SJCRH30 (cell line): ENCODE results near the gene SLC26A4. TPM values are rescaled to one million over a fixed set of nuclear protein-coding genes. Genes with fewer than 3 reads are reported as not detected.
A peak's percentile ranks its signal among the peaks of the same experiment; 100 is the strongest.

Experiments
- DNase-seq, 2 experiments: peaks; one replicate each; pipeline ENCODE4 v3.0.0-alpha.2; 2015 to 2020
- H3K27ac ChIP-seq: fragments of 250-450 bp; sonication (Bioruptor Pico); 2 replicates; pipeline ENCODE4 v1.5.1; 2020; ENCODE audit warnings: mild to moderate bottlenecking, moderate library complexity
- H3K27me3 ChIP-seq: fragments of 250-450 bp; sonication (Bioruptor Pico); 2 replicates; pipeline ENCODE4 v1.5.1; 2020; ENCODE audit warnings: mild to moderate bottlenecking, moderate library complexity
- H3K36me3 ChIP-seq: fragments of 250-450 bp; sonication (Bioruptor Pico); 2 replicates; pipeline ENCODE4 v1.5.1; 2020; ENCODE audit warnings: mild to moderate bottlenecking, moderate library complexity
- H3K4me1 ChIP-seq: fragments of 250-450 bp; sonication (Bioruptor Pico); 2 replicates; pipeline ENCODE4 v1.5.1; 2020; ENCODE audit warnings: mild to moderate bottlenecking, moderate library complexity
- H3K4me3 ChIP-seq: fragments of 250-450 bp; sonication (Bioruptor Pico); 2 replicates; pipeline ENCODE4 v1.5.1; 2020; ENCODE audit warnings: mild to moderate bottlenecking, moderate library complexity
- H3K9me3 ChIP-seq: fragments of 250-450 bp; sonication (Bioruptor Pico); replicated peaks from 2 replicates; pipeline ENCODE4 v1.5.1; 2020; ENCODE audit warnings: mild to moderate bottlenecking, moderate library complexity
- total RNA-seq: library from RNA; depleted of rRNA; stranded (reverse); fragments of >200 nt; shearing (Covaris generic); gene quantifications from 2 replicates; pipeline ENCODE4 v1.2.3, GENCODE V29; 2014

Gene SLC26A4
- total RNA-seq, 1 experiment from 2014 or later: 3.9 TPM

- H3K27ac ChIP-seq: no peak overlapping the region
- H3K9me3 ChIP-seq: no peaks in the 10 kb centered on the region; the same call in none of the 2 replicates
- H3K4me3 ChIP-seq: no peak overlapping the region
- H3K4me1 ChIP-seq: no peaks in the 10 kb centered on the region
- no peaks in the 10 kb centered on the region for H3K36me3 ChIP-seq
- DNase-seq: no peak
- no peaks in the 10 kb centered on the region for H3K27me3 ChIP-seq
These were observed 19.0 kb upstream of the SLC26A4 start for GRCh38 chr7:107641676-107642075.

DNA sequence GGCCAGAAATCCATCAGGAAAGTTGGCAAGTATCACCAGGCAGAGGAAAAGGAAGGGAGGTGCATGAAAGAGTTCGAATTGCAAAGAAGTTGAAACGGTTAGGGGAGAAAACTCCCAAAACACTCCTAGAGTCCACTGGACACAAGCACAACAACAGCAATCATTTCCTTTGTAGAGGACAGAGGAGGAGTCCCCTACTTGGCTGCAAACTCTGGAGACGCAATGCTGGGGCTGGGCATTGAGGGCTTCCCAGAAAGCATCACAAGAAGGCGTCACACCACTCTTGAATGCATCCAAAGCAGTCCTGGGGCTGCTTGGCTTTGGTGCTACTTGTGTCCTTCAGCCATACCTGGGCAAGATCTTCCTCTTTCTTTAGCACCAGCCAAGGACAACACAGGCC is 18.1 kb upstream of the SLC26A4 start:
- Histone ChIP-seq H3K27ac (no peak overlapping the region), H3K4me1 (no peaks in the 10 kb centered on the region), H3K4me3 (no peak overlapping the region), H3K9me3 (no peaks in the 10 kb centered on the region; the same call in none of the 2 replicates), H3K36me3 (no peaks in the 10 kb centered on the region), H3K27me3 (no peaks in the 10 kb centered on the region)
- no peak for DNase-seq

GRCh38 chr7:107643407-107643806 is 17.2 kb upstream of the SLC26A4 start:
- H3K4me1 ChIP-seq: no peaks in the 10 kb centered on the region
- no peak overlapping the region for H3K4me3 ChIP-seq
- H3K27me3 ChIP-seq: no peaks in the 10 kb centered on the region
- peaks cover 4% of the 10 kb centered on the region for H3K9me3 ChIP-seq
- no peaks in the 10 kb centered on the region for H3K36me3 ChIP-seq
- no peak overlapping the region for H3K27ac ChIP-seq
- DNase-seq: peak in 1 of 2 experiments; percentile 17

DNA sequence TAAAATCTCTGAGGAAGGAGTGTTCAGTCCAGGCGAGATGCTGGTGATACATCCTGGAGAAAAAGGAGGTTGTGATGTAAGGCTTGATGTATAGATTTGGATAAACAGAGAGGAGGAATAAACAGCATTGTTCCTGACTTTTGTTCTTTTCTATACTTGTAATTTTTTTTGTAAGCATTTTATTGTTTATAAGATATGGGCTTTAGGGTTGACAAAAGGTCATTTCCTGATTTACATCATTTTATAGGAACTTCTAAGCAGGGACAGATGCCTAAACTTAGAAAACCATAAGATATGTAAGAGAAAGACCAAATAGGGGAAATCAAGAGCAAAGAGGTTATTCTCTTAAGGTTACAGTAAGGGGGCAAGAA is 16.7 kb upstream of the SLC26A4 start:
- no peak for DNase-seq

GRCh38 chr7:107644309-107644974 is 16.2 kb upstream of the SLC26A4 start:
- H3K4me1 ChIP-seq: no peaks in the 10 kb centered on the region
- H3K27me3 ChIP-seq: no peaks in the 10 kb centered on the region
- no peak overlapping the region for H3K27ac ChIP-seq
- no peak overlapping the region for H3K4me3 ChIP-seq
- H3K36me3 ChIP-seq: no peaks in the 10 kb centered on the region
- peaks cover 4% of the 10 kb centered on the region for H3K9me3 ChIP-seq
- no peak for DNase-seq

More for the DNA sequence above, 16.7 kb upstream of the SLC26A4 start:
- no peak overlapping the region for H3K27ac ChIP-seq
- H3K27me3 ChIP-seq: no peaks in the 10 kb centered on the region
- no peak overlapping the region for H3K4me3 ChIP-seq
- peaks cover 4% of the 10 kb centered on the region for H3K9me3 ChIP-seq
- no peaks in the 10 kb centered on the region for H3K36me3 ChIP-seq
- no peaks in the 10 kb centered on the region for H3K4me1 ChIP-seq

- no peak overlapping the region for H3K4me3 ChIP-seq
- H3K9me3 ChIP-seq: 0 out of 2 replicates have a peak, but pooled peaks cover 3% of the 10 kb centered on the region
- H3K27ac ChIP-seq: no peak overlapping the region
- H3K4me1 ChIP-seq: no peaks in the 10 kb centered on the region
- no peak for DNase-seq
- no peaks in the 10 kb centered on the region for H3K36me3 ChIP-seq
- H3K27me3 ChIP-seq: no peaks in the 10 kb centered on the region
These were observed 8.0 kb upstream of the SLC26A4 start for GRCh38 chr7:107652642-107653041.

DNA sequence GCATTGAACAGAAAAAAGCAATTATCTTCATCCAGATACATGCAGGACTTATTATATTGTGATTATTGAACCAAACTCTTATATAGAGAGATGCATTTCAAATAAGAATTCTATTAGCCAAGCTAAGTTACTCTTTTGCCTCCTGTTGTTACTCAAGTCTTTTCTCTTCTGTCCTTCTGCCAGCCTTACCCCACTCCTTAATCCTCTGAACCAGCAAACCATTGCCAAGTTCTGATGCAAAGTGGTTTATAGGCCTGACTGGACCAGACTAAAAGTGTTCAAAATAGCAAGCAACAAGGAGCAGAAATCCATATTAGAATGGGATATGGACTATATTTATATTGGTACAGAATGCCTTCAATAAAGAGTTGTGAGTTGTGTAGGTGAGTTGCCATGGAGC is 2.2 kb upstream of the SLC26A4 start:
- H3K36me3 ChIP-seq: no peaks in the 10 kb centered on the region
- H3K27ac ChIP-seq: no peak overlapping the region
- H3K9me3 ChIP-seq: no peaks in the 10 kb centered on the region
- no peak for DNase-seq
- no peak overlapping the region for H3K4me3 ChIP-seq
- no peaks in the 10 kb centered on the region for H3K27me3 ChIP-seq
- no peaks in the 10 kb centered on the region for H3K4me1 ChIP-seq

DNA sequence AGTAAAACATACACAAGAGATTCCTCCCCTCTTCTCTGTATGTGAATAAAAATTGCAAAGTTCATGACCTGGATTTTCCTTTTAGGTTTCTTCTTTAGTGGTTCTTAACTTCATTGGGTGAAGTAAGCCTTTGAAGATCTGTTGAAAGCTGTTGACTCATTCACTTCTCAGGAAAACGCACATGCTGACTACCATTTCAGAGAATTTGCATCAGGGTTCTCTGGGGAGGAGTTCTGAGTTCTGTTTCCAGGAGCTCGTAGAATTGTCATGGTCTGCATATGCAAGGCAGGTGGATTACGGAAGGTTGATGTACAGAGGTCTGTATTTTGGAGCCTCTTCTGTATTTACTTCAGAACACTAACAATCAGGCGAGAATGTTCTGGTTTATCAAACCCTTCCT is 962 bp upstream of the SLC26A4 start:
- no peaks in the 10 kb centered on the region for H3K36me3 ChIP-seq
- no peaks in the 10 kb centered on the region for H3K27me3 ChIP-seq
- no peak for DNase-seq
- H3K27ac ChIP-seq: no peak overlapping the region
- no peaks in the 10 kb centered on the region for H3K4me1 ChIP-seq
- no peaks in the 10 kb centered on the region for H3K9me3 ChIP-seq
- H3K4me3 ChIP-seq: no peak overlapping the region

DNA sequence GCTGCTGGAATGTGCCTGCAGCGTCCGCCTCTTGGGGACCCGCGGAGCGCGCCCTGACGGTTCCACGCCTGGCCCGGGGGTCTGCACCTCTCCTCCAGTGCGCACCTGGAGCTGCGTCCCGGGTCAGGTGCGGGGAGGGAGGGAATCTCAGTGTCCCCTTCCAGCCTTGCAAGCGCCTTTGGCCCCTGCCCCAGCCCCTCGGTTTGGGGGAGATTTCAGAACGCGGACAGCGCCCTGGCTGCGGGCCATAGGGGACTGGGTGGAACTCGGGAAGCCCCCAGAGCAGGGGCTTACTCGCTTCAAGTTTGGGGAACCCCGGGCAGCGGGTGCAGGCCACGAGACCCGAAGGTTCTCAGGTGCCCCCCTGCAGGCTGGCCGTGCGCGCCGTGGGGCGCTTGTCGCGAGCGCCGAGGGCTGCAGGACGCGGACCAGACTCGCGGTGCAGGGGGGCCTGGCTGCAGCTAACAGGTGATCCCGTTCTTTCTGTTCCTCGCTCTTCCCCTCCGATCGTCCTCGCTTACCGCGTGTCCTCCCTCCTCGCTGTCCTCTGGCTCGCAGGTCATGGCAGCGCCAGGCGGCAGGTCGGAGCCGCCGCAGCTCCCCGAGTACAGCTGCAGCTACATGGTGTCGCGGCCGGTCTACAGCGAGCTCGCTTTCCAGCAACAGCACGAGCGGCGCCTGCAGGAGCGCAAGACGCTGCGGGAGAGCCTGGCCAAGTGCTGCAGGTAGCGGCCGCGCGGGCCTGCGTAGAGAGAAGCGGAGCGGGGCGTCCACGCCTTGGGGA is 645 bp downstream of the SLC26A4 start:
- Histone ChIP-seq H3K27ac (no peak overlapping the region), H3K9me3 (no peaks in the 10 kb centered on the region), H3K4me1 (no peaks in the 10 kb centered on the region), H3K36me3 (no peaks in the 10 kb centered on the region), H3K27me3 (no peaks in the 10 kb centered on the region), H3K4me3 (peak overlapping the region; percentile 30)
- peak; percentile 14 to 28 for DNase-seq

DNA sequence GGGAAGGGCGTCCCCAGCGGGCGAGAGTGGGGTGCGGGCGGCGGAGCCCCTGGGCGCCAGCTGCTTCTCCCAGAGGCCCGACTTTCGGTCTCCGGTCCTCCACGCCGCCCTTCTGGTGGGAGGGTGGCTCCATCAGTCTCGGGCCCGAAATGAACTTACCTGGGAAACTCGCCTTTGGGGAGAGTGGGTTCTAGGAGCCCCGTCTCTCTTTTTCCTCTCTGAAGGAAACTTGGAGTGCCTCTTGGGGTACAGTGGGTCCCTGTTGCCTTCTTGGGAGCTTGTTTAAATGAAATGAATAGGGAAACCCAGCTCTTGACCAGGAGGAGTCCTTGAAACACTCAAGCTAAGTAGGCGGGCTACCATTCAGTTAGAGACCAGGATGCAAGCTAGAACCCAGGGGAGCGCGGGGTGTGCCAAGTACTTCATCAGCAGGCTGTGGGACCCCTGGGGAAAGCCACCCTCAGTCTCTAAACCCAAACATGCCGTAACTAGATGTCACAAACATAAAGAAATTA is 1.3 kb downstream of the SLC26A4 start:
- Histone ChIP-seq H3K36me3 (no peaks in the 10 kb centered on the region), H3K9me3 (no peaks in the 10 kb centered on the region), H3K4me3 (peak overlapping the region; percentile 30), H3K4me1 (no peaks in the 10 kb centered on the region), H3K27me3 (no peaks in the 10 kb centered on the region), H3K27ac (no peak overlapping the region)
- DNase-seq: no peak

GRCh38 chr7:107663196-107663595 is 2.6 kb downstream of the SLC26A4 start:
- no peaks in the 10 kb centered on the region for H3K9me3 ChIP-seq
- H3K27ac ChIP-seq: no peak overlapping the region

DNA sequence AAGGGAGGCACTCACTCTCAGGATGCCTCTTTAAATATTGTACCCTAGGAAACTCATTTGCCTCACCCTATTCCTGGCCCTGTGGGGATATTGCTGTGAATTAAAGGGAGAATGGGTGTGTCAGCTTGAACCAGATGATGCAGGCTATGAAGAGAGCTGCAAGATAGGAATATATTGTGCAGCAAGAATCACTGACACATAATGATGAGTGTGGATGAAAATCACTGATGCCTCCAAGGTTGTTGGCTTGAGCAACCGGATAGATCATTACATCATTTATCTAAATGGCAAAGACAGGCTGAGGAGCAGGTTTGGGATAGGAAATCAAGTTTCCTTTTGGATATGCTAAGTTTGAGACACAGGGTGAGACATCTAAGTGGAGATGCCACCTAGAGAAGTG is 6.2 kb downstream of the SLC26A4 start:
- Histone ChIP-seq H3K27ac (no peak overlapping the region), H3K4me1 (0 out of 2 replicates have a peak, but pooled peaks cover 3% of the 10 kb centered on the region), H3K36me3 (no peaks in the 10 kb centered on the region), H3K27me3 (no peaks in the 10 kb centered on the region), H3K9me3 (no peaks in the 10 kb centered on the region), H3K4me3 (no peak overlapping the region)
- DNase-seq: no peak

More at GRCh38 chr7:107663196-107663595, 2.6 kb downstream of the SLC26A4 start:
- H3K27me3 ChIP-seq: no peaks in the 10 kb centered on the region
- H3K36me3 ChIP-seq: no peaks in the 10 kb centered on the region
- DNase-seq: no peak
- H3K4me1 ChIP-seq: 0 out of 2 replicates have a peak, but pooled peaks cover 2% of the 10 kb centered on the region
- no peak overlapping the region for H3K4me3 ChIP-seq

DNA sequence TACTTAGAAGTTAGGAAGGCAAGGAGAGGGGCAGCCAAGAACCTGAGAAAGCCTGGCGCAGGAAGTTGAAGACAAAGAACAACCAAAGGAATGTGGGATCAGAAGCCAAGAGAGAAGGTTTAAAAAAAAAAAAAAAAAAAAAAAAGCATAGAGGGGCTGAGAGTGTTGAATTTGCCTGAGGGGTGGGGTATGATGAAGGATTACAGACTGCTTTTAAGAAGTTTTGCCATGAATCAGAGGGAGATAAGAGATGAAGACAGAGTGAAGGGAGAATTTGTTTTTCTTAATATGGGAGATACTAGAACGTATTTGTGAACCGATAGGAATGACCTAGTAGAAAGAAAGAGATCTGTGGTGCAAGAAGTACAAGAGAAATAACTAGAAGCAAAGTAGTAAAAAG is 6.7 kb downstream of the SLC26A4 start:
- H3K27me3 ChIP-seq: no peaks in the 10 kb centered on the region
- H3K4me3 ChIP-seq: no peak overlapping the region
- H3K27ac ChIP-seq: no peak overlapping the region
- no peaks in the 10 kb centered on the region for H3K36me3 ChIP-seq
- no peaks in the 10 kb centered on the region for H3K9me3 ChIP-seq
- H3K4me1 ChIP-seq: 0 out of 2 replicates have a peak, but pooled peaks cover 3% of the 10 kb centered on the region
- no peak for DNase-seq

DNA sequence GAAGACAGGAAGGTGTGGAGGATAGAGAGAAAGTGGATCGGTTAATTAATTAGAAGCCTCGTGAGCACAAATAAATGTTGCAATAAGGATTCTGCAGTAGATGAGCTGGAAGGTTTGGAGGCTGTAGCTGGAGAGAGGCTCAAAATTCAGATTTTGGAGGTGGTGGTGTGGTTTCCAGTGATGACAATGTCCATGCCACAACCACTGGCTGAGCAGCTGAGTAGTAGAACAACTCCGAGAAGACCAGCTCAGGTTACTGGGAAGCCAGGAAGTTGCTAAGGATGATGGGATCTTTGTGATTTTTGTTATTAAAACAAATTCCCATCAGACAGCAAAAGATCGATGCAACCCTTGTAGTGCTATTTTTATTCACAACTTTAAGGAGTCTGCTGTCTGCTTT is 7.7 kb downstream of the SLC26A4 start:
- Histone ChIP-seq H3K9me3 (no peaks in the 10 kb centered on the region), H3K4me3 (peak overlapping the region; percentile 27), H3K36me3 (no peaks in the 10 kb centered on the region), H3K27me3 (no peaks in the 10 kb centered on the region), H3K4me1 (0 out of 2 replicates have a peak, but pooled peaks cover 3% of the 10 kb centered on the region), H3K27ac (no peak overlapping the region)
- peak in 1 of 2 experiments; percentile 50 for DNase-seq

DNA sequence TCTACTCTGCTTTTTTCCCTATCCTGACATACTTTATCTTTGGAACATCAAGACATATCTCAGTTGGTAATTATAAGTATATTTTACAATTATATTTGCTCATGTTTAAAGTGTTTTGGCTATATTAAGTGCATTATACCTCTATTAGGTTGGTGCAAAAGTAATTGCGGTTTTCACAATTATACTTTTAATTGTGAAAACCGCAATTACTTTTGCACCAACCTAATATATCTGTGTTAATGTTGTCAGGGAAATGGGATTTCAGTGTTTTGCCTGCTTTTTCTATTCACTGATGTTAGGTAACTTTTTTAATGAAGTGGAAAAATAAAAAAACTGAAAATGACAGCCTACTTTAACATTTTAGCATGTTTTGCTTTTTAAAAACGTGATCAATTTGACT is 11.6 kb downstream of the SLC26A4 start:
- 0 out of 2 replicates have a peak, but pooled peaks cover 3% of the 10 kb centered on the region for H3K4me1 ChIP-seq
- H3K27me3 ChIP-seq: no peaks in the 10 kb centered on the region
- no peak overlapping the region for H3K27ac ChIP-seq
- no peaks in the 10 kb centered on the region for H3K9me3 ChIP-seq
- H3K36me3 ChIP-seq: no peaks in the 10 kb centered on the region
- DNase-seq: no peak
- H3K4me3 ChIP-seq: no peak overlapping the region
